GM21390 (cell line): ENCODE measurements around the gene AKAP3.
A peak's percentile ranks its signal among the peaks of the same experiment; 100 is the strongest.

Experiments used
- ATAC-seq: cut with Tn5 transposase; IDR thresholded peaks from one replicate; pipeline ENCODE4 v1.9.1; 2021; ENCODE audit not compliant: unreplicated experiment

AKAP3 gene

GRCh38 chr12:4603946-4604345 lies 44.9 kb downstream of the AKAP3 start:
- ATAC-seq = no peak

GRCh38 chr12:4603421-4603820 lies 45.4 kb downstream of the AKAP3 start:
- ATAC-seq = no peak

GRCh38 chr12:4595881-4596280 lies 53.0 kb downstream of the AKAP3 start:
- no peak for ATAC-seq

- no peak for ATAC-seq
Observed at GRCh38 chr12:4591180-4591687, 57.6 kb downstream of the AKAP3 start.

- ATAC-seq = no peak
Observed at GRCh38 chr12:4589941-4590340, 58.9 kb downstream of the AKAP3 start.

GRCh38 chr12:4588916-4589315 lies 59.9 kb downstream of the AKAP3 start:
- ATAC-seq = no peak

GRCh38 chr12:4587108-4587507 lies 61.7 kb downstream of the AKAP3 start:
- no peak for ATAC-seq

- ATAC-seq = no peak
Observed at GRCh38 chr12:4586500-4586899, 62.4 kb downstream of the AKAP3 start.

GRCh38 chr12:4584896-4585295 lies 64.0 kb downstream of the AKAP3 start:
- ATAC-seq = no peak

GRCh38 chr12:4584281-4584680 lies 64.6 kb downstream of the AKAP3 start:
- no peak for ATAC-seq

- no peak for ATAC-seq
Observed at GRCh38 chr12:4580281-4580688, 68.6 kb downstream of the AKAP3 start.

GRCh38 chr12:4579305-4580102 lies 69.3 kb downstream of the AKAP3 start:
- no peak for ATAC-seq

- ATAC-seq = no peak
Observed at GRCh38 chr12:4572680-4573079, 76.2 kb downstream of the AKAP3 start.

- ATAC-seq = no peak
Observed at GRCh38 chr12:4569261-4569660, 79.6 kb downstream of the AKAP3 start.

GRCh38 chr12:4567073-4567881 lies 81.6 kb downstream of the AKAP3 start:
- ATAC-seq = peak; percentile 53

- ATAC-seq = no peak
Observed at GRCh38 chr12:4566474-4566873, 82.4 kb downstream of the AKAP3 start.
